CD1c-positive myeloid dendritic cell (primary cell): ENCODE results near the gene UFD1.
A peak's percentile ranks its signal among the peaks of the same experiment; 100 is the strongest.

Experiments
- DNase-seq: peaks from one replicate; pipeline ENCODE4 v3.0.0-alpha.2; 2016; ENCODE audit errors: extremely low spot score

Gene UFD1

DNA sequence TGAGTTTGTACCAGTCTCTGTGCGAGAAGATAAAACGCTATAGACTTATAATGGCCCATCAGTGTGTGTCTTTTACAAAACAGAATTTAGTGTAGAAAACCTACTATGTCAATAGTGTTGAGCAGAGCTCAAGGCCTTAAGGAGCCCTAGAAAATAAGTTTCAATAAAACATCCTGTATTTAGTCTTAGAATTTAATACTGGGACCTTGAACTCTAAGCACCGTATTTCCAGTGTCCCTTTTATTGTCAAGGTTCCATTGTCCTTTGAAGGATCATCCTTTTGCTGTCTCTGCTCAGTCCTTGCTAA is 17.3 kb upstream of the UFD1 start:
- DNase-seq: no peak

DNA sequence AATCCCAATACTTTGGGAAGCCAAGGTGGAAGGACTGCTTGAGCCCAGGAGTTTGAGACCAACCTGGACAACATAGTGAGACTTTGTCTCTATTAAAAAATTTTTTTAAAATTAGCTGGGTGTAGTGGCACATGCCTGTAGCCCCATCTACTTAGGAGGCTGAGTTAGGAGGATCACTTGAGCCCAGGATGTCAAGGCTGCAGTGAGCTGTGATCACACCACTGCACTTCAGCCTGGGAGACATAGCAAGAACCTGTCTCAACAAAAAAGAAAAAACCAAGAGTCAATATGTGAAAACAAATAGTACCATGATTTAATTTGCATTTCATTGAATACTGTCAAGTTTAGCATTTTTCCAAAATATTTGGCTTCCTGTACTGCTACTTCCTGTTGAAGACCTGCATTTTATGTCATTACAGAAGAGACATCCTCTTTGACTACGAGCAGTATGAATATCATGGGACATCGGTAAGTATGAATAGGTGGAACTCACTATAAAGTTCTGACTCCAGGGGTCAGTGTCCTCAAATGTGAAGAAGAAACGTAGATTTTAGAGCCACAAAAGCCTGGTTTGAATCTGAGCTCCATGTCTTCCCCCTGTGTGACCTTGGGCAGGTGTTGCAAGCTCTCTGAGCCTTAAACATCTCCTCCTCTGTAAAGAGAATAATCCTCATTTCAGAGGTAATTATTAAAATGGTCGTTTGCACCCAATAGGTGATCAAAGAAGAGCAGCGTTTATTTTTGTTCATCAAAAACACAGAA is 16.8 kb upstream of the UFD1 start:
- no peak for DNase-seq

DNA sequence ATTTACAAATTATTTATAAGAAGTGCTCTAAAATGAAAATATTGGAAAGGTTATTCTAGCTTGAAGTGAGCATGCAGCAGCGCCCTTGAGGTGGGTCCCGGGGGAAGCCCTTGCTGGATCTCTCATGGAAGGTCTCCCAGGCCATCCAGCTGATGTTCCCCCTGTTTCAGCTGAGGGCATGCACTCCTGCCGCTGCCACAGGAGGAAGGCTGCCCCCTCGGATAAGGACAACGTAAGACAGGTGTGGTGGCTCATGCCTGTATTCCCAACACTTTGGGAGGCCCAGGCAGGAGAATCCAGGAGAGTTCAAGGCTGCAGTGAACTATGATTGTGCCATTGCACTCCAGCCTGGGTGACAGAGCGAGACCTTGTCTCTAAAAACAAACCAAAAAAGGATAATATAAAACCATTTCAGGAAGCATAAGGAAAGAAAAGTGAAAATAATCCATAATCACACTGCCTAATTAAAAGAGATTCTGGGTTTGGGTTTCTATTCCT is 15.7 kb upstream of the UFD1 start:
- DNase-seq: no peak

DNA sequence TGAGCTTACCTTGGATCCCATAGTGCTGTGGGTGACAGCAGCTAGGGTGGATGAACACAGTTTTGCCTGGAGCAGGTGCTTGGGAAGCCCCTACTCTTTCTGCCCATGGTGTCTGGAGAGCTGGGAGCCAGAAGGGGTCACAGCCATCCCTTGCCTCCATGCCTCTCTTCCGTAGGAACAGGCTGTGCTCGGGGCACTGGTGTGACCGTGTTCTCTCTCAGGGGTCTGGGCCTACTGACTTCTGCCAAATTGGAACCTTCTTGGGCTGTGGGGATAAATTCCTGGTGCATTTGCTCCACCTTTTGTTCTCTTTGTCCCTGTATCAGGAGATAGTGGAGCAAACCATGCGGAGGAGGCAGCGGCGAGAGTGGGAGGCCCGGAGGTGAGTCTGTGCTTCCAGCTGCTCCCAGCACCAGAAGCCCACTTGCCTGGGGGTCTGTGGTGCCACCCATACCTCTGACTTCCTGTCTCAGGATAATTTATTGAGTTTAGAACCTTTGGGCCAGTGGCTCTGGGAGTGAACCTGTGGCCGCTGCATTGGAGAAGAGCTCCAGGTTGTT is 15.1 kb upstream of the UFD1 start:
- DNase-seq: no peak

DNA sequence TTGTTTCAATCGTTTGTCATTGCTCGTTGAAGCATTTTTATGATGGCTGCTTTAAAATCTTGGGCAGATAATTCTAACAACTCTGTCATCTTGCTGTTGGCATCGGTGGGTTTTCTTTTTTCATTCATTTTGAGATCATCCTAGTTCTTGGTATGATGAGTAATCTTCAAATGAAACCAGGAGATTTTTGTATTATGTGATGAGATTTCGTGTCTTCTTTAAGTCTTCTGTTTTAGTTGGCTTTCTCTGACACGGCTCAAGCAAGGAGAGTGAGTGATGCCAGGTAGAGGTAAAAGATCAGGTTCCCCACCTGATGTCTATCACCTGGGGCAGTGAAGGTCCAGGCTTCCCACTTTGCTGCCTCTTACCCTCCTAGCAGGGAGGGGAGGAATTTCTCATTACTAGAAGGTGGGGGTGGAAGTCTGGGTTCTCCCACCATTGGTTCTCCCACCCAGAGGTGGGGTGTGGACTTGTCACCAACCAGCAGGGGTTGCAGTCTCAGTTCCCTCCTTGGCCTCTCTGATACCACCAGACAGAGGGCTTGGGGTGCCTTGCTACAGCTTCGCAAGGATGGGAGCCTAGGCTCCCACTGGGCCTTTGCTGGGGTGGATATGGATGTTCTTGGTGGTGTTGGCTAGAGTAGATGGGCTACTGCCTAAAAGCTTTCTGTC is 13.6 kb upstream of the UFD1 start:
- DNase-seq: no peak

DNA sequence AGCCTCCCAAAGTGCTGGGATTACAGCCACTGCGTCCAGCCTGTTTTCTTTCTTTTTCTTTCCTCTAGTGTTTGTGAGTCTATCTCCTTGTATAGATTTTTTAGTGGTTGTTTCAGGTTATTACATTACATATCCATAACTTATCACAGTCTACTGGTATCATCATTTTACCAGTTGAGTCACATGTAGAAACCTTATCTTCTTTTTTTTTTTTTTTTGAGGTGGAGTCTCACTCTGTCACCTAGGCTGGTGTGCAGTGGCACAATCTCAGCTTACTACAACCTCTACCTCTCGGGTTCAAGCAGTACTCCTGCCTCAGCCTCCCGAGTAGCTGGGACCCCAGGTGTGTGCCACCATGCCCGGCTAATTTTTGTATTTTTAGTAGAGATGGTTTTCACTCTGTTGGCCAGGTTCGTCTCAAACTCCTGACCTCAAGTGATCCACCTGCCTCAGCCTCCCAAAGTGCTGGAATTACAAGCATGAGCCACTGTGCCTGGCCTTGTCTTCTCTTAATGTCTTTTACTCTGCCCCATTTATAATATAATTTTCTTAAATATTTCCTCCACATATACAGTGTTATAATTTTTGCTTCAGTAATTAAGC is 11.7 kb upstream of the UFD1 start:
- DNase-seq: no peak

DNA sequence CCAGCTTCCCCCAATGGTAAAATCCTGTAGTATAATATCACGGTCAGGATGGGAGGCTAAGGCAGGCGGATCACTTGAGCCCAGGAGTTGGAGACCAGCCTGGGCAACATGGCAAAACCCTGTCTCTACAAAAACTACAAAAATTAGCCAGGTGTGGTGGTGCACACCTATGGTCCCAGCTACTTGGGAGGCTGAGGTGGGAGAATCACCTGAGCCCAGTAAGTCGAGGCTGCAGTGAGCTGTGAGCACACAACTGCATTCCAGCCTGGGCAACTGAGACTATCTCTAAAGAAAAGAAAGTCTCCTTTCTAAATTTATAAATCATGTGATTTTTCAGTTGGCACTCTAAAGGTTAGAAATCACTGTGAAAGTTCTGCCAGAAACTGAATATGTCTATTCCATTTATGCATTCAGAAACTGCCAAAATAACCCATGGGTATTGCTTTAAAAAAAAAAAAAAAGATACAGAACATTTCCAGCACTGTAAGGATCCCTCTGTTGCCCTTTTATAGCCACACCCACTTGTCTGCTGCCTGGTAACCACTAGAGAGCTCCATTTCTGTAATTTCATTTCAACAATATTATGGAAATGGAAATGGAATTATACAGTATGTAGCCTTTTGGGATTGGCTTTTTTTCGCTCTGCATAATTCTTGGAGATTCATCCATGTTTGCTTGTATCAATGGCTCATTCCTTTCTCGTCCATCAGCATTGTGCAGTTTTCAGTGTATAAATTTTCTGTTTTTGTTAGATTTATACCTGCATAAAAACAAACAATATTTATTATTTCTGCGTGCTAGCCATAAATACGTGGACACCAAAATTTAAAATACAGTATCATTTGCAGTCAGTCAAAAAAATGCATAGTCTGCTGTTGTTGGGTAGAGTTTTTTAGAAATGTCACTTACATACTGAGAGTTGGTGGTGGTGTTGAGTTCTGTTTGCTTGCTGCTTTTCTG is 10.2 kb upstream of the UFD1 start:
- no peak for DNase-seq

DNA sequence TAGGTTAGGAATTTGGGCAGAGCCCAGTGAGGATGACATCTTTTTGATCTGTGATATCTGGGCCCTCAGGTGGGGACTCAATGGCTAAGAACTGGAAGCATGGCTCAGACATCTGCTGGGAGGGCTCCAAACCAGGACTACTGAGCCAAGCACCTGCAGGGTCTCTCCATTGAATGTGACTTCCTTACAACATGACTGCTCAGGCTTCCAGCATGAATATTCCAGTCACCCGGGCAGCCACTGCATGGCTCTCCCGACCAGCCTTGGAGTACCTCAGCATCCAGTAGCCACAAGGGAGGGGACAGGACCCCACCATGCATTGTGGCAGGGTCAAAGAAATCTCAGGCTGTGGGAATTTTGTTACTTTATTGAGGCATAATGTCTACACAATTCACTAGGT is 9.3 kb upstream of the UFD1 start:
- no peak for DNase-seq

DNA sequence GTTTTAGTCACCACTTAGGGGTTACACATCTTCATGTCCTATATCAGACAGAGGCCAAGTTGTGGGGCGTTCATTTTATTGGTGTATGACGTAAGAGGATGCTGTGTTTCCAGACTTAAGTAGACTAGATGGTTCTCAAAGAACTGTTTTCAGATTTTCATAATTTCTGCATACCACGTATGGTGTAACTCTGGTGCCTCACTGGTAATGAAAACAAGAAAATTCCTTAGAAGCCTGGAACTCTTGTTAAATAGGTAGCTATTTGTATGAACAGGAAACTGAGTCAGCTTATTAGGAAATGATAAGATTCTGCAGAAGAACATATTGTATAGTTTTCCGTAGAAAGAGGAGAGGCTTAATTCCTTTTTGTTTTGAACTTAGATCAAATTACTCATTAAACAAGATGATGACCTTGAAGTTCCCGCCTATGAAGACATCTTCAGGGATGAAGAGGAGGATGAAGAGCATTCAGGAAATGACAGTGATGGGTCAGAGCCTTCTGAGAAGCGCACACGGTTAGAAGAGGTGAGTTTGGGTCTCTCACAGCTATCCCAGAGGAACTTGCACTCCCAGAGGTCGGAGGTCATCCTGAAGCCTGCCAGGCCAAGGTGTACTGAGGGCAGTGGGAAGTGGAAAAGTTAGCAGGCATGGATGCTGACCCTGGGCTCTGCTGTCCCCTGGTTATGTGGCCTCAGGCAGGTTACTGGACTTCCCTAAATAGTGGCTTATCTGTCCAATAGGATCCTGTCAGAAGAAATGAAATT is 4.7 kb upstream of the UFD1 start:
- no peak for DNase-seq

DNA sequence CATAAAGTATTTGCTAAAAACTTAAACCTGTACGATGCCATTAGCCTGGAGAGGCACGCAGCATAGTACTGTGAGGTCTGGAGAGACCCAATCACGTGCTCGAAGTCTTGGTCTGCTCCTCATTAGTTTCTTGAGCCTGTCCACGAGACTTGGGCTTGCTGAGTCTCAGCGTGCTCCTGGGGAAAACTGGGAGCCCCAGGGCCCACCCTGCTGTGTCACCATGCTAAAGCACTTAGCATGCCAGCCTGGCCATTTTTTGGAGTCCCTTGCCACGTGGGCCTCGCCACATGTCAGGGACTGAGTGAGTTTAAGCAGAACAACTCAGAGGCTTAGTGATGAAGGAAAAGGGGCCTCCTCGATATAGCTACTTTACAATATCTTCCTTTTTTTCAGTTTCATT is 3.3 kb upstream of the UFD1 start:
- no peak for DNase-seq

DNA sequence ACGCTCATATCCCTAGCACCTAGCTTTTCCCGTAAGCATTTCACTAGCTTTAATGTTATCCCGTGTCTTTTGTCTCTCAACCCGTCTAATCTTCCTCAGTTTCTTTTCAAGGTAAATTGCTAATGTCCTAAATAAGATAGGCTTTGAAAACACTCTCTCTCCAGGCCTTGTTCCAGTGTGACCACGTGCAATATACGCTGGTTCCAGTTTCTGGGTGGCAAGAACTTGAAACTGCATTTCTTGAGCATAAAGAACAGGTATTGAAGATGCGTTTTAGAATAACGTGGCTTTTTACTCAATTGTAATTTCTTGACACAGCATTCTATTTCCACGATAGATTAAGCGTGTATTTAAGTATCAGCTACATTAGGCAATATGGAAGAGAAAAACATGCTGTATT is 1.8 kb upstream of the UFD1 start:
- no peak for DNase-seq

DNA sequence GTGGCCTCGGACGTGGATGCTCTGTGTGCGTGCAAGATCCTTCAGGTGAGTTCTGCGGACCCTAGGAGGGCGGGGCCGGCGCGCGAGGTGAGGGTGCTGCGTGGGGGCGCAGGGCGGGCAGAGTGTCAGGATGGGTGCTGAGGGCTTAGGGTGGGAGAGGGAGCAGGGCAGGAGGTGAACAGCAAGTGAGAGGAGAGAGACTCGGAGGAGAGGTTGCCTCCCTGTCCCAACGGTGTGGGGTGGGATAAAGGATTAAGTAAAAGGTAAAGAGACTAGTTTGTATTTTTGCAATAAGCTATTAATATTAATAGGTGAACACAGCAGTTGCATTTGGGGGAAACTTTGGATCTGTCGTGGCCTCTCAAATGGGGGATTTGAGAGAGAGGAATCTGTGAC is 1.2 kb upstream of the UFD1 start:
- DNase-seq: no peak

DNA sequence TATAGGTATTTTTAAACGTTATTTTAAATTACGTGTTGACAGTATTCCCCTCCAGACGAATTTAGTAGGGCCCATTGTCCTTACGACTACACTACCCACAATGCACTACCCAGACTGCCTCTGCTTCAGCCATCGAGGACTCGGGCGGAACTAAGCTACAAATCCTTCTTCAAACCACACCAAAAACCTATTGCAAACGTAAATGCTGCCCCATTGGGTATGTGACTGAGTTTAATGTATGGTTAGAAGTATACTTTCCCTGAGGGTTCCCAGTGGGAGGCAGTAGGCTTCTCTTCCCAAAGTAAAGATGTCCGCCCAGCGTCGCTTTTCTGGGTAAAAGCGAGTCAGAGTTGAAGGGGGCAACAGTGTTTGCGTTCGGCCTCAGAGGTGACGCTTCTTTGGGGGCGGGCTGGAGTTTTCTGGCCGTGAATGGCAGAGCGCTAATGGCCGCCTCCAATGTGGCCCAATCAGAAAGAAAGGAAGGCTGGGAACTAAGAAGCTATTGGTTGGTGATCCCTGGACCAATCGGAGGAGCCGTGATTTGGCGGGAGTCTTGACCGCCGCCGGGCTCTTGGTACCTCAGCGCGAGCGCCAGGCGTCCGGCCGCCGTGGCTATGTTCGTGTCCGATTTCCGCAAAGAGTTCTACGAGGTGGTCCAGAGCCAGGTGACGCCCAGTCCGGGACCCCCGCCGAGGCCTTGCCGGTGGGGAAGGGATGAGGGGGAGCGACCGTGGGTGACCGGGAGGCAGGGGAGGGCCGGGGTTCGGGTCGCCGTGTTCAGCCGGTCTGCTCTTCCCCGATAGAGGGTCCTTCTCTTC is 571 bp upstream of the UFD1 start, which contains the start of gene CDC45:
TSS of gene CDC45 (plus strand) at position 566 of the 818 bp plus-strand sequence. CDS start at position 615, 49 bp downstream.
- peak; percentile 98 for DNase-seq

DNA sequence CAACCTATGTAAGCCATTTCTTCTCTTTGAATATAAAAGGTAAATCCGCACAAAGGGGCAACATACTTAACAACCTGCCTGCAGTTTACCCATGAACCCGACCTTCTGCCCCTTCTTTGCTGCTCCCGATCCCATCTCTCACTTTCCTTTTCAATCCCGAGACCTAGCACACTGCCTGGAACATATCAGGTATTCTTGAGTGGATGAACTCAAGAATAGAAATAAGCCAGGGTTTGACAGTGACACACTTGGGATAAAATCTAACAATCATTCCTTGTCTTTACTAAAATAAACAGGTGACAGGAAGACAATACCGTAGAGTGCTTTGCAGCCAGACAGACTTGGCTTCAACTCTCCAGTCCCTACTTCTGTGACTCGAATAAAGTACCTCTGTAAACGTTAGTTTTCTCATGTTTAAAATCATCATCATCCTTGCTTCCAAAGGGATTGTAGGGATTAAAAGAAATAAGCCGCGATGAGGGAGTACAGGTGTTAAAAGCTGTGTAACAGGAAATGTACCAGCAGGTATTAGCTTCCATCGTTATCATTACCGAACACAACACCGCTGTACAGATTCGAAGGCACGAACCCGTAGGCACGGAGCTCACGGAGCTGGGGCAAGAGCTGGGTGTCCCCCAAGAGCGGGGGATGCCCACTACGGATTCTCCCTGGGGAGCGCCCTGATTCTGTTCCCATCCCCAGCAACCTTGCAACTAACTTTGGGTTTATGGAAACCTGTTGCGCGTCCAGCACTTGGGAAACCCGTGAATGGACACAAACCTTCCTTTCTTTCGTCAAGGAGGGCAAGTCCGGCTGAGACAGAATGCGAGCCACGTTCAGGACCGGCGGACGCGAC is 720 bp downstream of the UFD1 start:
- DNase-seq: no peak

DNA sequence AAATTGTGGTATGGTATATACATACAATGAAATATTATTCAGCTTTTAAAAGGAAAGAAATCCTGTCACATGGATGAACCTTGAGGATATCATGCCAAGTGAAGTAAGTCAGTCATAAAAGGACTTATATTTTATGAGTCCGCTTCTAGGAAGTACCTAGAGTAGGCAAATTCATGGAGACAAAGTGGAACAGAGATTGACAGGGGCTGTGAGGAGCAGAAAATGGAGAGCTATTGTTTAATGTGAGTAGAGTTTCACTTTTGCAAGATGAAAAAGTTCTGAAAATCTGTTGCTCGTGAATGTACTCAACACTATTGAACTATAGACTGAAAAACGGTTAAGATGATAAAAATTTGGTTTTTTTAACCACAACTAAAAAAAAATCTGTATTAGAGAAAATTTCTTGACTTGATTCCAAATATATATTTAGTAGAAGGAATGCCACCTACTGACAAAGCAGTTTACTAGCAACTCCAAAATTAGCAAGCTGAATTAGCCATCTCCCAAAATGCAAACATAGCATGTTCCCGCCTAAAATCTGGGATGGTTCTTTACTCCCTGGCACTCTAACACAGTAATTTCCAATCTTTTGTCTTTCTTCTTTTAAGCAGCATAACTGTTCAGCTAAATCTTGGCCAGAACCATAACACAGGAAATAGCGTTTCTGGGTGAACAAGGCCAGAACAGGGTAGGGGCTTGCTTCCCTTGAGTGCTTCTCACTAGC is 1.5 kb downstream of the UFD1 start:
- DNase-seq: peak; percentile 2

DNA sequence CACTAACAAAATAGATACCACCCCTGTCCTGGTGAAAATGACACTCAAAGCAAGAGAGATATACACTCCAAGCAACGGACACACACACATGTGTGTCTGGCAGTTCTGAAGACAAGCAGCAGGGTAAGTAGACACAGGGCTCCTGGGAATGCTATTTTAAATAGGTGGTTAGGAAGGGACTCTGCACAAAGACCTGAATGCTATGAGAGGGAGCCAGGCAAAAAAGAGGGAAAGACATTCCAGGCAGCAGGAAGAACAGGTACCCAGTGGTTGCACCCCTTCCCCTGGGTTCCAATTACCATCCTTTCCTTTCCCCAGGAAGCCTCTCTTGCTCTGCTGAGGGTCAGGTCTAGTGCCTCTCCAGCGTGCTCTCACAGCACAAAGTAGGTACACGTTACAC is 3.0 kb downstream of the UFD1 start:
- DNase-seq: no peak

DNA sequence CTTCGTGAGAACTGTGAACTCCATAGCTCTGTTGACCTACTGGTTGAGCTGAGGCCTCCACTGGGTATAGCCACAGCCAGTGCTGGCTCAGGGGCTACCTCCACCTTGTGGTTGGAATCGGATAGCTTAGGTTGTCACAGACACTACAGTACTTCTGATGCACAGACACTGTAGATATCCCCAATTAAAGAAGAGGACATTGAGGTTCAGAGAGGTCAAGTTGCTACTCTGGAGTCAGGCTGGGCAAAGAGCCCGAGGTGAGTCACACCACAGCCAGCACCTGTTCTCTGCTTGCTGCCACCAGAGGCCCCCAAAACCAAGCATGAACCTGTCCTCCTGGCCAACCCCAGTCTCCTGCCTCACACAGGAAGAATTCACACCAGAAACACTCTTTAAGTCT is 5.4 kb downstream of the UFD1 start:
- no peak for DNase-seq

DNA sequence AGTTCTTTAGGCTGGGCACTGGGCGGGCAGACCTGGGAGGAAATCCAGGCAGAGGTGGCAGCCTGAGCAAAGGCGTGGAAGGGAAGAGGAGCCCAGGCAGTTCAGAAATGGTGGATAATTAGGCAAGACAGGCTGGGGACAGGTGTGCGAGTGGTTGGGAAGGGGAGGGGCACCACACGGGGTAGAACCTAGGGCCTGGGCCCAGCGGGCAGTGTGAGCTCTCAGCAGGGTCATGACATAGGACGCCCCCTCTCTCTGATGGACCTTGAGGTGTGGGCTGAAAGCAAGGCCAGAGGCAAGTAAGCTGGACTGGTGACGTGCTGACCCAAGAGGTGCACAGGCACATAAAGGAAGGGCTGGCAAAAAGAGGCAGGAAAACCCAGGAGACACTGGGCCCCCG is 6.8 kb downstream of the UFD1 start:
- no peak for DNase-seq
